NB4 (cell line): ENCODE data around the gene F8.
A peak's percentile ranks its signal among the peaks of the same experiment; 100 is the strongest.

ENCODE experiments used
- DNase-seq: peaks from one replicate; pipeline ENCODE4 v3.0.0; 2010; ENCODE audit warnings: low read depth
- H3K4me3 ChIP-seq: one replicate; pipeline ENCODE4 v1.5.1; 2011; ENCODE audit warnings: mild to moderate bottlenecking, low read depth, low read length, moderate library complexity
- MYC ChIP-seq: IDR thresholded peaks from 2 replicates; pipeline ENCODE4 v1.6.1; 2011; ENCODE audit warnings: low read depth, low read length
- POLR2A ChIP-seq: IDR thresholded peaks from 2 replicates; pipeline ENCODE4 v1.6.1; 2011; ENCODE audit warnings: mild to moderate bottlenecking; ENCODE audit not compliant: insufficient read length; ENCODE audit errors: extremely low read depth
- TF ChIP-seq, protein P1 (sequence below): IDR thresholded peaks from one replicate; pipeline ENCODE4 v1.5.1; 2012; ENCODE audit warnings: low read depth, low read length
- TF ChIP-seq, protein P2 (sequence below): IDR thresholded peaks from 2 replicates; pipeline ENCODE4 v1.6.1; 2011; ENCODE audit warnings: low read depth, low read length

The F8 gene

DNA sequence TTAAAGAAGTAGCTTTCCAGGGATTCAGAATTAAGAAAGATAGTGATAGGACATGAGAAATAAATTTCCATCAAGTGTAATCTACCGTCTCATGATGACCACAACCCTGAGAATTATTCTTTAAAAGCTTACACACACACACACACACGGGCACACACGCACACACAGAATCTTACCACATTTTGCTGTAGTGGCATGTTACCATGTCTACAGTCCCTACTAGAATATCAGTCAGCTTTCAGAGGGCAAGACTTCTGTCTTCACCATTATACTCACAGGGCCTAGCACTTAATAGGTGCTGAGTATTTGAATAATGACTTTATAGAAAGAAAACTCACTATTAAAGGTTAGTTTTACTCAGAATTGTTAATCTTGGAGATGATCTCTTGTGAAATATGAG, 33.0 kb upstream of the F8 start:
- TF ChIP-seq POLR2A, result no peak
- TF ChIP-seq, protein P1, sequence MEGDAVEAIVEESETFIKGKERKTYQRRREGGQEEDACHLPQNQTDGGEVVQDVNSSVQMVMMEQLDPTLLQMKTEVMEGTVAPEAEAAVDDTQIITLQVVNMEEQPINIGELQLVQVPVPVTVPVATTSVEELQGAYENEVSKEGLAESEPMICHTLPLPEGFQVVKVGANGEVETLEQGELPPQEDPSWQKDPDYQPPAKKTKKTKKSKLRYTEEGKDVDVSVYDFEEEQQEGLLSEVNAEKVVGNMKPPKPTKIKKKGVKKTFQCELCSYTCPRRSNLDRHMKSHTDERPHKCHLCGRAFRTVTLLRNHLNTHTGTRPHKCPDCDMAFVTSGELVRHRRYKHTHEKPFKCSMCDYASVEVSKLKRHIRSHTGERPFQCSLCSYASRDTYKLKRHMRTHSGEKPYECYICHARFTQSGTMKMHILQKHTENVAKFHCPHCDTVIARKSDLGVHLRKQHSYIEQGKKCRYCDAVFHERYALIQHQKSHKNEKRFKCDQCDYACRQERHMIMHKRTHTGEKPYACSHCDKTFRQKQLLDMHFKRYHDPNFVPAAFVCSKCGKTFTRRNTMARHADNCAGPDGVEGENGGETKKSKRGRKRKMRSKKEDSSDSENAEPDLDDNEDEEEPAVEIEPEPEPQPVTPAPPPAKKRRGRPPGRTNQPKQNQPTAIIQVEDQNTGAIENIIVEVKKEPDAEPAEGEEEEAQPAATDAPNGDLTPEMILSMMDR, result no peak
- TF ChIP-seq, protein P2, sequence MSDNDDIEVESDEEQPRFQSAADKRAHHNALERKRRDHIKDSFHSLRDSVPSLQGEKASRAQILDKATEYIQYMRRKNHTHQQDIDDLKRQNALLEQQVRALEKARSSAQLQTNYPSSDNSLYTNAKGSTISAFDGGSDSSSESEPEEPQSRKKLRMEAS, result no peak
- TF ChIP-seq MYC, result no peak
- no peak overlapping the region for H3K4me3 ChIP-seq
- no peak for DNase-seq

DNA sequence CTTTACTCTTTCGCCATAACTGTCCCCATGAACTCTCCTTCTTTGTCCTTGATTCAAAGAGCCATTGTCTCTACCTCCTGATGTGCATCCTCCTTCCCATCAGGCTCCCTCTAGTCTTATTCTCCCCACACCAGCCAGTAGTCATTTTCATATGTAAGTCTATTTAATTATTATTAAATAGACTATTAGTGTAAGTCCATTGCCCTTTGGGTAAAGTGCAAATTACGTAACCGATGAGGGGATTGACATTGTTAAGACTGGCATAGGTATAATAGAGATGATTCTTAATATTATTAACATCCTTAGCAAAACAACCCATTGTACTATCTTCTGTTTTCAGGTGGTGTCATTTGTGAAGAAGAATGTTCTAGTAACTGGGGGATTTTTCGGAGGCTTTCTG, 31.7 kb upstream of the F8 start:
- no peak overlapping the region for H3K4me3 ChIP-seq
- DNase-seq, result no peak
- TF ChIP-seq, protein P2, result no peak
- no peak for TF ChIP-seq MYC
- no peak for TF ChIP-seq POLR2A
- TF ChIP-seq, protein P1, result no peak

DNA sequence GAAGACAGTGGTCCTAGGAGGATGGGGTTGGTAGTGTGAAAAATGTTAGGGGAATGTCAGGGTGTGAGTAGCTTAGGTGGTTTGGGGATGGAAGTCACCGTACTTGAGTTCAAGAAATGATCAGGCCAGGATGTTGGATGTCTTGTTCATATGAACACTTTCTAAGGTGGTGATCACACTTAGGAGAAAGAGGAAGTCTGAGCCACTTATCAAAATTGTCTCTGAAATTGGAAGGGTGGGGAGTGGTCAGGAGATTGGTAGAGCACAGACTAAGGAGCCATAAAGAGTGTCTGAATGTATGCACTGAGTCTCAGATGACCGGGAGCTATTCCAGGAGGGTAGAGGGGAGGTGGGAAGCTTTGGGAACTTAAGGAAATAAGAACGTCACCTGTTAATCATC, 31.1 kb upstream of the F8 start:
- H3K4me3 ChIP-seq, result no peak overlapping the region
- TF ChIP-seq MYC (no peak), POLR2A (no peak)
- TF ChIP-seq, protein P2, result no peak
- TF ChIP-seq, protein P1, result no peak
- no peak for DNase-seq

DNA sequence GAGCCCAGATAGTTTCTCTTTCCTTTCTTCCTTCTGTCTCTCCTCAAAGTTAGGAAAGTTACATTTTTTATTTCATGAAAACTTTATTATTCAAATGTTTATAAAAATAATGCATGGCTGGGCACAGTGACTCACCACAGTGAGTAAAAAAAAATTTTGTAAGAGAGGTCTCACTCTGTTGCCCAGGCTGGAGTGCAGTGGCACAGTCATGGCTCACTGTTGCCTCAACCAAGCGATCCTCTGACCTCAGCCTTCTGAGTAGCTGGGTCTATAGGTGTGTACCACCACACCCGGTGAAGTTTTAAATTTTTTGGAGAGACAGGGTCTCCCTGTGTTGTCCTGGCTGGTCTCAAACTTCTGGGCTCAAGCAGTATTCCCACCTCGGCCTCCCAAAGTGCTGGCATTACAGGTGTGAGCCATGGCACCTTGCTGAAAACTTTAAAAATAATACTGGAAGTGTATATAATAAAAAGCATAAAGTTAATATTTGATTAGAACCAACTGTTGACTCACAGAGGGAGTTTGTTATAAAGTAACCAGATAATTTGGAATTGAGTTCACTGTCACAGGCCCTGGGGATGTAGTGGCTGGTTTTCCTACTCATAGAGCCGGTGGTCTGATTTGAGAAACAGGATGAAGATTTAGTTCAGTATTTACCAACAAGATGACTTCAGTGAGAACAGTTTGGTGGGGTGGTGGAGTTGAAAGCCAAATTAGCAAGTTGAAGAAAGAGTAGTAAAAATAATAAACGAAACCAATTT, 30.4 kb upstream of the F8 start:
- H3K4me3 ChIP-seq, result no peak overlapping the region
- DNase-seq, result no peak
- TF ChIP-seq, protein P1, result no peak
- TF ChIP-seq, protein P2, result no peak
- TF ChIP-seq POLR2A (no peak), MYC (no peak)

DNA sequence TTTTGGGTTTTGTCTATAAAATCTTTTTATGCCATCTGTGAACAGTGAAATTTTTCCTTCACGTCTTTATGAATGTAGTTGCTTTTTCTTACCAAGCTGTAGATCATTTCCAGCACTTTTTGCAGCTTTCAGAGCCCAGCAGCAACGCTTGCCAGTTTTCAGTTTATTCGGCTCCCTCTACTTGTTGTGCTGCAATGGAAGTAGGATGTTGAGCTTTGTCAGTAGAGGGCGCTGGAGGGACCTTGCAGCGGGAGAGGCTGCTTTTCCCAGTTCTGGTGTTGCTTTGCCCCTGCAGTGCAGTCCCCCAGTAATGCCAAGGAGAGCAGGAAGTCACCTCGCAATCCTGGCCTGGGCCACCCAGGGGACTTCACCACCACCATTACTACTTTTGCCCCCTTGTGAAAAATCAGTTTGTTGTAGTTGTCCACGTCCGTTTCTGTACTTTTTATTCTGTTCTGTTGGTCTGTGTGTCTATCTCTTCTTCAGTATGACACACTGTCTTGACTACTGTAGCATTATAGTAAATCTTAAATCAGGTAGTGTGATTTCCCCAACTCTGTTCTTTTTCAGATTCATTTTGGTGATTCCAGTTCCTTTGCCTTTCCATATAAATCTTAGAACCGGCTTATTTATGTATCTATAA, 26.6 kb upstream of the F8 start:
- no peak overlapping the region for H3K4me3 ChIP-seq
- DNase-seq, result peak; percentile 79
- no peak for TF ChIP-seq POLR2A
- TF ChIP-seq, protein P1, result peak; percentile 71
- TF ChIP-seq, protein P2, result no peak
